ENCODE data around the gene NUDT2. TPM values are rescaled to one million over a fixed set of nuclear protein-coding genes. Genes with fewer than 3 reads are reported as not detected.

Gene NUDT2
- total and polyA plus RNA-seq, 2 experiments from 2014 or later = 19.6 to 23.4 TPM

- Histone ChIP-seq H3K79me2 (no peaks in the 10 kb centered on the region), H3K9me2 (replicated peaks; ENCODE audit: insufficient read depth) (no peaks in the 10 kb centered on the region), H3K9me3 (ENCODE audit: low read depth) (no peaks in the 10 kb centered on the region), H3K4me1 (ENCODE audit: insufficient read depth) (peaks cover 15% of the 10 kb centered on the region), H3K27ac (peak overlapping the region; percentile 55), H3K27me3 (no peaks in the 10 kb centered on the region), H2AFZ (no peak overlapping the region), H3K36me3 (replicated peaks; ENCODE audit: insufficient read depth, low read depth) (no peaks in the 10 kb centered on the region), H3K4me2 (no peak overlapping the region), H4K20me1 (ENCODE audit: insufficient read depth, poor library complexity, severe bottlenecking) (no peaks in the 10 kb centered on the region), H3K4me3 (no peak overlapping the region)
- TF ChIP-seq EZH2phosphoT487 (IDR thresholded peaks at IDR 0.05; ENCODE audit: low read depth, severe bottlenecking, unreplicated experiment) (no peak), CTCF (IDR thresholded peaks at IDR 0.05; ENCODE audit: poor library complexity) (no peak), EZH2 (IDR thresholded peaks at IDR 0.05; ENCODE audit: borderline replicate concordance) (no peak)
- no peak for DNase-seq (ENCODE audit: low spot score)
- WGBS (ENCODE audit: low lambda C conversion rate, missing lambda C conversion rate) = 94% methylated on average over 1 of the region's 1 CpG
These were observed 14.2 kb downstream of the NUDT2 start for GRCh38 chr9:34343605-34344004.

- no peak overlapping the region for H3K27ac ChIP-seq
- WGBS (ENCODE audit: low lambda C conversion rate, missing lambda C conversion rate) = 86% methylated on average over 15 of the region's 15 CpGs
- no peaks in the 10 kb centered on the region for H4K20me1 ChIP-seq (ENCODE audit: insufficient read depth, poor library complexity, severe bottlenecking)
These were observed 17.8 kb downstream of the NUDT2 start for GRCh38 chr9:34346873-34347799.

GRCh38 chr9:34347800-34348158 lies 18.4 kb downstream of the NUDT2 start:
- Histone ChIP-seq H3K4me1 (ENCODE audit: insufficient read depth) (peaks cover 15% of the 10 kb centered on the region), H4K20me1 (ENCODE audit: insufficient read depth, poor library complexity, severe bottlenecking) (no peaks in the 10 kb centered on the region), H3K36me3 (replicated peaks; ENCODE audit: insufficient read depth, low read depth) (no peaks in the 10 kb centered on the region), H2AFZ (no peak overlapping the region), H3K27ac (no peak overlapping the region), H3K9me3 (ENCODE audit: low read depth) (no peaks in the 10 kb centered on the region), H3K9me2 (replicated peaks; ENCODE audit: insufficient read depth) (no peaks in the 10 kb centered on the region), H3K27me3 (no peaks in the 10 kb centered on the region), H3K4me2 (no peak overlapping the region), H3K79me2 (no peaks in the 10 kb centered on the region), H3K4me3 (no peak overlapping the region)
- TF ChIP-seq CTCF (IDR thresholded peaks at IDR 0.05; ENCODE audit: poor library complexity) (no peak), EZH2phosphoT487 (IDR thresholded peaks at IDR 0.05; ENCODE audit: low read depth, severe bottlenecking, unreplicated experiment) (no peak), EZH2 (IDR thresholded peaks at IDR 0.05; ENCODE audit: borderline replicate concordance) (no peak)
- DNase-seq (ENCODE audit: low spot score) = no peak

More at GRCh38 chr9:34346873-34347799, 17.8 kb downstream of the NUDT2 start:
- Histone ChIP-seq H2AFZ (no peak overlapping the region), H3K9me2 (replicated peaks; ENCODE audit: insufficient read depth) (no peaks in the 10 kb centered on the region), H3K79me2 (no peaks in the 10 kb centered on the region), H3K4me2 (no peak overlapping the region), H3K4me3 (no peak overlapping the region), H3K36me3 (replicated peaks; ENCODE audit: insufficient read depth, low read depth) (no peaks in the 10 kb centered on the region), H3K4me1 (ENCODE audit: insufficient read depth) (peaks cover 15% of the 10 kb centered on the region), H3K9me3 (ENCODE audit: low read depth) (no peaks in the 10 kb centered on the region), H3K27me3 (no peaks in the 10 kb centered on the region)
- no peak for DNase-seq (ENCODE audit: low spot score)
- TF ChIP-seq EZH2 (IDR thresholded peaks at IDR 0.05; ENCODE audit: borderline replicate concordance) (no peak), EZH2phosphoT487 (IDR thresholded peaks at IDR 0.05; ENCODE audit: low read depth, severe bottlenecking, unreplicated experiment) (no peak), CTCF (IDR thresholded peaks at IDR 0.05; ENCODE audit: poor library complexity) (no peak)

Data from hepatocyte (in vitro differentiated cells).